CD14-positive monocyte (primary cell): ENCODE data around the gene EPS15. TPM values are rescaled to one million over a fixed set of nuclear protein-coding genes. Genes with fewer than 3 reads are reported as not detected.

Source experiments
- DNase-seq, 3 donors: peaks; one replicate each; pipeline ENCODE4 v3.0.0-alpha.2; 2011 to 2022
- H2AFZ ChIP-seq: 2 replicates; pipeline ENCODE4 v1.6.0; 2012; ENCODE audit warnings: mild to moderate bottlenecking, low read depth, low read length, inconsistent platforms; ENCODE audit not compliant: insufficient read depth, poor library complexity, severe bottlenecking
- H3K27ac ChIP-seq, 2 donors: 1 replicate in 1 of 2; 2 replicates in 1 of 2; pipeline ENCODE4 v1.5.1; 2012 to 2013; ENCODE audit warnings: low read length in 2 of 2, control low read depth in 1 of 2, inconsistent platforms in 1 of 2, low read depth in 1 of 2, mild to moderate bottlenecking in 1 of 2
- H3K27me3 ChIP-seq, 2 donors: one replicate each; pipeline versions ENCODE4 v1.6.0 to v1.6.1; 2011 to 2013; ENCODE audit warnings: low read length in 2 of 2; ENCODE audit not compliant: control insufficient read depth in 2 of 2, insufficient read depth in 2 of 2
- H3K36me3 ChIP-seq, 2 donors: replicated peaks in 1 of 2; 1 replicate in 1 of 2; 2 replicates in 1 of 2; pipeline versions ENCODE4 v1.5.1 to v1.6.1; 2012 to 2013; ENCODE audit warnings: low read length in 2 of 2, control low read depth in 1 of 2, inconsistent platforms in 1 of 2, mild to moderate bottlenecking in 1 of 2; ENCODE audit not compliant: insufficient read depth in 2 of 2, control insufficient read depth in 1 of 2
- H3K4me1 ChIP-seq, 2 donors: 1 replicate in 1 of 2; 2 replicates in 1 of 2; pipeline versions ENCODE4 v1.5.1 to v1.6.1; 2012 to 2013; ENCODE audit warnings: low read length in 2 of 2, control low read depth in 1 of 2, inconsistent platforms in 1 of 2, mild to moderate bottlenecking in 1 of 2, moderate library complexity in 1 of 2; ENCODE audit not compliant: insufficient read depth in 2 of 2, control insufficient read depth in 1 of 2
- H3K4me2 ChIP-seq: replicated peaks from 2 replicates; pipeline ENCODE3; 2012; ENCODE audit warnings: low read length, moderate library complexity, mild to moderate bottlenecking; ENCODE audit not compliant: poor library complexity, severe bottlenecking; ENCODE audit errors: extremely low read depth
- H3K4me3 ChIP-seq, 3 experiments: fragments of 200-600 bp in 1 of 3; sonication (generic) in 1 of 3; replicated peaks in 1 of 3; 1 replicate in 2 of 3; 2 replicates in 1 of 3; pipeline ENCODE4 v1.5.1; 2011 to 2013; ENCODE audit warnings: low read length in 3 of 3, mild to moderate bottlenecking in 3 of 3, control low read depth in 2 of 3, low read depth in 2 of 3, inconsistent platforms in 1 of 3, moderate library complexity in 1 of 3
- H3K79me2 ChIP-seq: 2 replicates; pipeline ENCODE4 v1.6.0; 2012; ENCODE audit warnings: mild to moderate bottlenecking, control low read depth, inconsistent platforms, low read length, moderate library complexity; ENCODE audit not compliant: insufficient read depth
- H3K9ac ChIP-seq: 2 replicates; pipeline ENCODE4 v1.6.0; 2017; ENCODE audit warnings: low read length, mild to moderate bottlenecking; ENCODE audit not compliant: insufficient read depth, poor library complexity, severe bottlenecking
- H3K9me3 ChIP-seq, 2 donors: replicated peaks in 1 of 2; 1 replicate in 1 of 2; 2 replicates in 1 of 2; pipeline versions ENCODE4 v1.5.1 to v1.6.1; 2012 to 2013; ENCODE audit warnings: low read length in 2 of 2, control low read depth in 1 of 2; ENCODE audit not compliant: control insufficient read depth in 1 of 2, insufficient read depth in 1 of 2
- H4K20me1 ChIP-seq: 2 replicates; pipeline ENCODE4 v1.6.0; 2012; ENCODE audit warnings: mild to moderate bottlenecking, low read length, control low read depth, moderate library complexity; ENCODE audit not compliant: insufficient read depth
- H3K27ac Mint-ChIP-seq, 7 donors: one replicate each; pipeline ENCODE4 v1.8.0; 2020; ENCODE audit warnings: mild to moderate bottlenecking in 7 of 7, mixed read lengths in 7 of 7, moderate library complexity in 6 of 7, inconsistent platforms in 2 of 7
- H3K27me3 Mint-ChIP-seq, 3 donors: one replicate each; pipeline ENCODE4 v1.8.0; 2021 to 2022; ENCODE audit warnings: low read depth in 3 of 3, mild to moderate bottlenecking in 3 of 3, mixed read lengths in 3 of 3, moderate library complexity in 3 of 3, inconsistent platforms in 1 of 3
- H3K36me3 Mint-ChIP-seq, 2 donors: one replicate each; pipeline ENCODE4 v1.8.0; 2020; ENCODE audit warnings: mixed read lengths in 2 of 2, inconsistent platforms in 1 of 2, mild to moderate bottlenecking in 1 of 2
- H3K4me1 Mint-ChIP-seq: one replicate; pipeline ENCODE4 v1.8.0; 2020; ENCODE audit warnings: mild to moderate bottlenecking, mixed read lengths
- H3K4me3 Mint-ChIP-seq, 2 donors: one replicate each; pipeline ENCODE4 v1.8.0; 2020; ENCODE audit warnings: mild to moderate bottlenecking in 2 of 2, mixed read lengths in 2 of 2, moderate library complexity in 1 of 2
- H3K9me3 Mint-ChIP-seq, 7 donors: one replicate each; pipeline ENCODE4 v1.8.0; 2020 to 2022; ENCODE audit warnings: mixed read lengths in 7 of 7, mild to moderate bottlenecking in 6 of 7, moderate library complexity in 6 of 7, inconsistent platforms in 2 of 7
- WGBS: methylation state at CpG from one replicate; pipeline ENCODE4 v1.1.5; 2013; ENCODE audit warnings: missing lambda C conversion rate; ENCODE audit not compliant: insufficient coverage; 5-methylcytosine and 5-hydroxymethylcytosine counted together
- intact Hi-C, 2 donors: fragments of 100-400 bp; cut with micrococcal nuclease; formaldehyde crosslinking; loops; one replicate each; pipeline versions ENCODE4 v1.15.0 to v1.15.1; 2023
- polyA plus RNA-seq, 3 donors: library from polyadenylated mRNA; depleted of rRNA in 1 of 3; unstranded in 2 of 3; stranded (reverse) in 1 of 3; fragments of 300-500 nt in 2 of 3; fragments of >200 nt in 1 of 3; fragmentation: Illumina TruSeq in 2 of 3; gene quantifications; 1 replicate in 2 of 3; 2 replicates in 1 of 3; pipeline ENCODE4 v1.2.3, GENCODE V29; 2012 to 2021
- TF ChIP-seq, protein P1 (sequence below): fragments of 200-600 bp; IDR thresholded peaks from one replicate; pipeline ENCODE4 v1.8.0; 2022; ENCODE audit warnings: antibody characterized with exemption, mild to moderate bottlenecking

EPS15 gene
- polyA plus RNA-seq, 3 donors: 26.7 to 53.6 (median 36.4) TPM

DNA sequence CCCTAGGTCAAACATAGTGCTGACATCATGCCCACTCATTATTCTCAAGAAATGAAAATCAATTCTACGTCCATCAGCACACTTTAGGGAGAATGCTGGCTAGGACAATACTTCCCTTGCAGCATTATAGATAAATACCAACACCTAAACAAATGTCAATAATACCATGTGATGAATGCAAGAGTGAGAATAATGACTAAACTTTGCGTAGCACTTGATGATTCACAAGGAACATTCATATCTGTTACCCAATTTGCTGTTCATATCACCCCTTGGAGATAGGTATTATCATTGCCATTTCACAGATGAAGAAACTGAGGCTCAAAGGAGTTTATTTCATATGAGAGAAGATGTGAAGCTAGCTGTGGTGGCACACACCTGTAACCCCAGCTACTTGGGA, 24.8 kb upstream of the EPS15 start:
- TF ChIP-seq, protein P1, sequence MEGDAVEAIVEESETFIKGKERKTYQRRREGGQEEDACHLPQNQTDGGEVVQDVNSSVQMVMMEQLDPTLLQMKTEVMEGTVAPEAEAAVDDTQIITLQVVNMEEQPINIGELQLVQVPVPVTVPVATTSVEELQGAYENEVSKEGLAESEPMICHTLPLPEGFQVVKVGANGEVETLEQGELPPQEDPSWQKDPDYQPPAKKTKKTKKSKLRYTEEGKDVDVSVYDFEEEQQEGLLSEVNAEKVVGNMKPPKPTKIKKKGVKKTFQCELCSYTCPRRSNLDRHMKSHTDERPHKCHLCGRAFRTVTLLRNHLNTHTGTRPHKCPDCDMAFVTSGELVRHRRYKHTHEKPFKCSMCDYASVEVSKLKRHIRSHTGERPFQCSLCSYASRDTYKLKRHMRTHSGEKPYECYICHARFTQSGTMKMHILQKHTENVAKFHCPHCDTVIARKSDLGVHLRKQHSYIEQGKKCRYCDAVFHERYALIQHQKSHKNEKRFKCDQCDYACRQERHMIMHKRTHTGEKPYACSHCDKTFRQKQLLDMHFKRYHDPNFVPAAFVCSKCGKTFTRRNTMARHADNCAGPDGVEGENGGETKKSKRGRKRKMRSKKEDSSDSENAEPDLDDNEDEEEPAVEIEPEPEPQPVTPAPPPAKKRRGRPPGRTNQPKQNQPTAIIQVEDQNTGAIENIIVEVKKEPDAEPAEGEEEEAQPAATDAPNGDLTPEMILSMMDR: no peak
- no peaks in the 10 kb centered on the region for H3K79me2 ChIP-seq
- Mint-ChIP-seq H3K4me1 (peaks cover 9% of the 10 kb centered on the region), H3K9me3 (no peaks in the 10 kb centered on the region), H3K4me3 (no peak overlapping the region), H3K36me3 (no peaks in the 10 kb centered on the region), H3K27ac (no peak overlapping the region), H3K27me3 (peaks cover 1 to 5% (median 2%) of the 10 kb centered on the region in 3 donors)
- peaks cover 8 to 9% of the 10 kb centered on the region in 2 donors for H3K4me1 ChIP-seq
- no peaks in the 10 kb centered on the region for H3K36me3 ChIP-seq
- H3K9me3 ChIP-seq: no peaks in the 10 kb centered on the region
- no CpG with 5 or more reads among the region's 2 CpGs for WGBS
- H3K9ac ChIP-seq: no peak overlapping the region
- intact Hi-C loops: no loop called here
- no peak overlapping the region for H2AFZ ChIP-seq
- H3K27me3 ChIP-seq: no peaks in the 10 kb centered on the region
- H3K4me3 ChIP-seq: no peak overlapping the region
- no peaks in the 10 kb centered on the region for H4K20me1 ChIP-seq
- H3K4me2 ChIP-seq: no peak overlapping the region
- H3K27ac ChIP-seq: no peak overlapping the region
- DNase-seq: no peak

DNA sequence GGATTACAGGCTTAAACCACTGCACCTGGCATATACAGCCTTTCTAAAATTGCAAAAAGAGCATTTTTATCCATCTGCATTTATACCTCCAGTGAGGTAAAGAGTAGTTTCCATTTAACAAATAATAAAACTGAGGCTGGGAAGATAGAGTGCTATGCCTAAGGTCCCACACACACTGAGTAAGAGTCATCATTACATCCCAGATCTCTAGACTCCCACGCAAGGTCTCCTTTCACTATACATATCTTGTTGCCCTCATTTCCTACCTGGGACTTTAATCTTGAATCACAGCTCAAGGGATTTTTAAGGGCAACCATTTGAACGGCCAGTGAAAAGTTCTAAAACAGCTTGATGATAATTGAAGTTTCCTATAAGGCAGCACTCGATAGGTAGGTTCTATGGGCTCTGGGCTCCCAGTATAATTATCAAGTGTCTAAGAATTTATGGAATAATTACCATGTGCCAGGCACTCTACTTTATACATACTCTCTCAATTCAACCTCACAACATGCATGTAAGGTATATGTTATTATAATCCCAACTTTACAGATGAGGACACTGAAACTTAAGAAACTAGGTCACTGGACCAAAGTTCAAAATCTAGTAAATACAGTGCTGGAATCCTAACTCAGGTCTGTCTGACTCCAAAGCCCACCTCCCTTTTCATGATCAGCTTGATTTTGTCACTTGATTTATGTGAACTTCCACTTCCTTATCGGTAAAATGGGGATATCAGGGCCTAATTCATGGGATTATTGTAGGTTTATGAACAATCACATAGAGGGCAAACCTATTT, 23.3 kb upstream of the EPS15 start:
- TF ChIP-seq, protein P1: no peak

More for the DNA sequence above, 23.3 kb upstream of the EPS15 start:
- Histone ChIP-seq H3K79me2 (no peaks in the 10 kb centered on the region), H3K4me3 (no peak overlapping the region), H2AFZ (no peak overlapping the region), H3K36me3 (no peaks in the 10 kb centered on the region), H3K27ac (no peak overlapping the region), H3K27me3 (no peaks in the 10 kb centered on the region), H3K9me3 (no peaks in the 10 kb centered on the region), H3K9ac (no peak overlapping the region), H3K4me2 (no peak overlapping the region), H4K20me1 (no peaks in the 10 kb centered on the region), H3K4me1 (no peaks in the 10 kb centered on the region)
- no peak for DNase-seq
- H3K27ac Mint-ChIP-seq: no peak overlapping the region
- H3K4me1 Mint-ChIP-seq: no peaks in the 10 kb centered on the region
- WGBS: no CpG with 5 or more reads among the region's 4 CpGs
- intact Hi-C loops: no loop called here
- H3K4me3 Mint-ChIP-seq: no peak overlapping the region
- peaks cover 1 to 5% (median 2%) of the 10 kb centered on the region in 3 donors for H3K27me3 Mint-ChIP-seq
- no peaks in the 10 kb centered on the region for H3K36me3 Mint-ChIP-seq
- H3K9me3 Mint-ChIP-seq: peaks cover 0 to 4% (median 0%) of the 10 kb centered on the region in 7 donors
